ENCODE results near the gene LSM14A.
"Not testable (repeated sequence)": the region's sequence is repeated elsewhere in the genome, so short reads cannot be mapped to it uniquely, and the experiment has no call there.

LSM14A gene

GRCh38 chr19:34193439-34193838, 21.1 kb downstream of the LSM14A start:
- no peak for DNase-seq

DNA sequence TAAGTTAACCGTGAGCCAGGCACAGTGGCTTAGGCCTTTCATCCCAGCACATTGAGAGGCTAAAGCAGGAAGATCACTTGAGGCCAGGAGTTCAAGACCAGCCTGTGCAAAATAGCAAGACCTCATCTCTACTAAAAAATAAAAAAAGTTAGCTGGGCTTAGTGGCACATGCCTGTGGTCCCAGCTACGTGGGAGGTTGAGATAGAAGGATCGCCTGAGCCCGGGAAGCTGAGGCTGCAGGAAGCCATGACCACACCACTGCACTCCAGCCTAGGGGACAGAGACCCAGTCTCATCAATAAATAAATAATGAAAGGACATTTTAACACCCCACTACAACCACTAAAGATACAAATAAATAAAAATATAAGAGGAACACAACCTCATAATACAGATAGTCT, 21.6 kb downstream of the LSM14A start:
- DNase-seq, result no peak

DNA sequence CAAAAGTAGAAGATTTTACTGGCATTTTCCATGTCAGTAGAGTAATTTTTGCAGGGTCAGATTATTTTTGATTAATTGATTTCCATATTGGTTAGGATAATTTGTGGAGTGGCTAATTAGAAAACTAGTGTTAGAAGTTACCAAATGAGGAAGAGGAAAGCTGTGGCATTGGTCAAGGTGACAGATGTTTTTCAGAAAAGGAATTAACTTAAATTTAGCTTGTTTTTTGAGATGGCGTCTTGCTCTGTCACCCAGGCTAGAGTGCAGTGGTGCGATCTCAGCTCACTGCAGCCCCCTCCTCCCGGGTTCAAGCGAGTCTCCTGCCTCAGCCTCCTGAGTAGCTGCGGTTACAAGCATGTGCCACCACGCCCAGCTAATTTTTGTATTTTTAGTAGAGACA, 28.8 kb downstream of the LSM14A start:
- DNase-seq, result no peak

DNA sequence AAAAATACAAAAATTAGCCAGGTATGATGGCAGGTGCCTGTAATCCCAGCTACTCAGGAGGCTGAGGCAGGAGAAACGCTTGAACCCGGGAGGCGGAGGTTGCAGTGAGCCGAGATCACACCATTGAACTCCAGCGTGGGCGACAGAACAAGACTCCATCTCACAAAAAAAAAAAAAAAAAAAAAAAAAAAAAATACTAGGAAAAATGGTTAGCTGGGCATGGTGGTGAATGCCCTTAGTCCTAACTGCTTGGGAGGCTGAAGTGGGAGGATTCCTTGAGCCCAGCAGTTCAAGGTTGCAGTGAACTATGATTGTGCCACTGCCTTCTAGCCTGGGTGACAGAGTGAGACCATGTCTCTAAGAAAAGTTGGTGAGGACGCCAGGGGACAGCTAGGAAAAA, 33.0 kb downstream of the LSM14A start:
- DNase-seq, result not testable (repeated sequence)

GRCh38 chr19:34208291-34208884, 36.1 kb downstream of the LSM14A start:
- no peak for DNase-seq

- DNase-seq, result no peak
These were observed 37.4 kb downstream of the LSM14A start for GRCh38 chr19:34209726-34210125.

DNA sequence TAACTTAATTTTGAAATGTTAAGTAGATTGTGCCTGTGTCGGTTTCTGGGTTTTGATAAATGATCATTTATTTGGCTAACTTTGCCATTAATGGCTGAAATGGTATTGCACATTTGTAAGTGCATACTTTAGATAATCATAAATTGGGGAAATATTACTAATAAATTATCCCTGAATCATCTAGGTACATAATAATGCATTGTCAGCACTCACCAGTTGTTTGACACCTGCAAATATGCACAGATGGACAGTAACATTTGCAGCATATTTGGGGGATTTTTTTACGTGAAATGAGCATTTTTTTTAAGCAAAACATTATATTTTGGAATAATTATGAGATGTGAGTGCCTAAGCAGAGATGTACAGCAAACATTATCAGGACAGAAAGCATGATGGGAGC, 41.0 kb downstream of the LSM14A start:
- no peak for DNase-seq

DNA sequence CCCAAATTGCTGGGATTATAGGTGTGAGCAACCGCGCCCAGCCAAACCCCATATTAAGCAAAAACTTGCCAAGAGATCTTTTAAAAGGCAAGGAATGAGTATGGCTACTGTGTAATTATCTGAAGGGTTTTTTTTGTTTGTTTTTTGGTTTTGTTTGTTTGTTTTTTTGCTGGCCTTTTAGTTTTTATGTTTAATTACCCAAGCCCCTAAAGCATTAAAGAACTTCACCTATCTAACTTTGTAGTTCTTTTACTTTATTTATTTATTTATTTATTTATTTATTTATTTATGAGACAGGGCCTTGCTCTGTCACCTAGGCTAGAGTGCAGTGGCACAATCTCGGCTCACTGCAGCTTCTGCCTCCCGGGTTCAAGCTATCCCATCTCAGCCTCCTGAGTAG, 41.7 kb downstream of the LSM14A start:
- no peak for DNase-seq

GRCh38 chr19:34215006-34215665, 42.8 kb downstream of the LSM14A start:
- no peak for DNase-seq

GRCh38 chr19:34215666-34216038, 43.3 kb downstream of the LSM14A start:
- DNase-seq, result no peak

GRCh38 chr19:34216745-34217219, 44.5 kb downstream of the LSM14A start:
- not testable (repeated sequence) for DNase-seq

GRCh38 chr19:34217952-34218817, 45.9 kb downstream of the LSM14A start:
- peak; percentile 84 for DNase-seq

- DNase-seq, result no peak
These were observed 46.5 kb downstream of the LSM14A start for GRCh38 chr19:34218818-34219164.

- DNase-seq, result peak; percentile 28
These were observed 48.3 kb downstream of the LSM14A start for GRCh38 chr19:34220472-34221063.

DNA sequence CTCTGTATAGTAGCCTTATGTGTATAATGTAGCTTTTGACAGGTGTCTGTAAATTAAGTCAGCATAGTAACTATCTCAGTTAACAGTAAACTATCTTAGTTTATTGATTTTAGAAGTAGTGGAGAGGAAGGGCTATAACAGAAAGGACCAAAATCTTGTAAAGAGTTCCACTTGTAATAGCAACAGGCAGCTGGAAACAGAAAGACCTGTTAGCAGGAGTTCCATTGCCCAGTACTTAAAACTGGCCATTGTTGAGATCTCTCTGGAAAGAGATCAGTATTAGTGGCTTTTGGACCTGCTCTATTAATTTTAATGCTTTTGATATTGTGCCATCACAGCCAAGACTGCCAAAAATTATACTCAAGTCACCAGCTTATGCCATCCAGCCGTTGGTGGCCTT, 50.1 kb downstream of the LSM14A start:
- DNase-seq, result no peak

DNA sequence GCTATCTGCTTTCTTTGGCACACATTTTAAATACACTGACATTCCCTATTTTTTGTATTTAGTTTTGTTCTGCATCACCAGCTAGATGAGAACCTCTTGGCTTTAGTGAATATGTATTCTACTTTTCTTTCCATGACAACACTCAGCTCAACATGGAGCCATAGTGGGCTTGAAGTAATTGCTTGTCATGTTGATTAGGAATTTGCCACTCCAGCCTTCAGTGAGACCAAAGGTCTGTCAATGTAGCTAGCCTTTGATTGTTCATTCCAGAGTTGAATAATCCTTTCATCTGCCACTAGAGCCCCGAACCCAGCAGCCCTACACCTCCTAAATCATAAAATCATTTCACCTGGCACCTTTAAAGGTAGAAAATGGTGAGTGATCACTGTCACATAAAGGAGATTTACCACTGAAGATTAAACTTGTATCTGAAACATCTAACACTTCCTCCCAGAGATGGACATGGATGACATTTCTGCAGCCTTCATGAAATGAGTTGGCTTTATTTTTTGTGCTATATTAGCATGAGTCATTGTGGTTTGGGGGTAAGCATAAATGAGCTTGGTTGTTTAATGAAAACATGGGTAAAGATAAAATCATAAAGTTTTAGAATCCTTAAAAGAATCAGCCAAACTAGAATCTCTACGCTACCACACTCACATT, 52.8 kb downstream of the LSM14A start:
- DNase-seq, result no peak

DNA sequence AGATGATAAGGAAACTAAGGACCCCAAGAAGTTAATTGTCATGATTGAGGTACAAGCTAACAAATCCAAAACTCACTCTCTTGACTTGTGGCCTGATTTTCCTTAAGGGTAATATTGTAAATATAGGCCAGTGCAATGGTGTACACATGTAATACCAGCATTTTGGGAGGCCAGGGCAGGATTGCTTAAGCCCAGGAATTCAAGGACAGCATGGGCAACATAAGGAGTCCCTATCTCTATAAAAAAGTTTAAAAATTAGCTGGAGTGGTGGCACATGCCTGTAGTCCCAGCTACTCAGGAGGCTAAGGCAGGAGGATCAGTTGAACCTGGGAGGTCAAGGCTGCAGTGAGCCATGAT, 53.3 kb downstream of the LSM14A start:
- no peak for DNase-seq

DNA sequence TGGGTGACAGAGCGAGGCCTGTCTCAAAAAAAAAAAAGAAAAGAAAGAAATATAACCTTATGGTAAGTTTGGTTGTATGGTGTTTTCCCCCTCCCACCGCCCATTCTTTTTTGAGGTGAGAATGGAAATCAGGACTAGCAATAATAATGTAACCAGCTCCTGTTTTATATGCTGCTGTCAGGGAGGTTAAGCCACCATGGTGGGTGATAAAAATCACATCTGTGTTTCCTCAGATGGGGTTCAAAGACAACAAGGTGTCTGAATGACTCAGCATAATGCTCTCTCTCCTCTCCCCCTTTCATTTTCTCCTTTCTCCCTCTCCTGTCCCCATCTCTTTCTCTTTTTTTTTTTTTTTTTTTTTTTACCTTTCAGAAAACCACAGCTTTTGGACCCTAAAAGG, 53.7 kb downstream of the LSM14A start:
- DNase-seq, result no peak

DNA sequence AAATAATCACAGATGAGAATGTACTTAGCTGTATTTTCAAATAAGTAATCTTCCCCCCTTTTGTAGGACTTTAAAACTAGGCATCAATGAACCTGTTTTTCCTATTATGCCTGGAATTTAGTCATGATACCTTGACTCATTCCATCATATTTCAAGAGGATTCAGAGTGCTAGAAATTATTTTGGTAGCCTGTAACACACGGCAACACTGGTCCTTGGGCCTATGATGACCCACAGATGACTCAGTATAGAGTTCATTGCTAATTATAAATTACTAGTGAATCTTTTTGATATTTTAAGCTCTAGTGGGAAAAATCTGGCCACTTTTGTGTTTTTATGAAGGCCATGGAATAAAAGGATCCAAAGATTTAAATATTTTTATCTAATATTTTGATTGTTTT, 56.0 kb downstream of the LSM14A start:
- no peak for DNase-seq

- no peak for DNase-seq
These were observed 56.5 kb downstream of the LSM14A start for GRCh38 chr19:34228762-34229161.

- DNase-seq, result no peak
These were observed 57.4 kb downstream of the LSM14A start for GRCh38 chr19:34229721-34230120.

DNA sequence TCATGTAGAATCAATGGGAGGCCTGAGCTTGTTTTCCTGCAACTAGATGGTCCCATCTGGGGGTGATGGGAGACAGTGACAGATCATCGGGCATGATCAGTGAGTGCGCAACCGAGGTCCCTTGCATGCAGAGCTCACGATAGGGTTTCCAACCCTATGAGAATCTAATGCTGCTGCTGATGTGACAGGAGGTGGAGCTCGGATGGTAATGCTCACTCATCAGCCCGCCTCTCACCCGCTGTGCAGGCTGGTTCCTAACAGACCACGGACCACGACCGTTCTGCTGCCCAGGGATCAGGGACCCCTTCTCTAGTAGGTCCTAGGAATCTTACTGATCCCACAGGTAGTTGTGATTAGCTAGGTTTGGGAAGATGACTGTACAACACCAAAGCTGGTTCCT, 58.5 kb downstream of the LSM14A start:
- DNase-seq, result no peak

- DNase-seq, result no peak
These were observed 59.1 kb downstream of the LSM14A start for GRCh38 chr19:34231439-34231838.

Data from NCI-H1092 treated with DMSO at 0.1 percent for 48 hours (cell line).